A549 (cell line): Measurements from ENCODE around the gene IRAK3. TPM values are rescaled to one million over a fixed set of nuclear protein-coding genes. Genes with fewer than 3 reads are reported as not detected.

Source experiments
- ATAC-seq, 2 experiments: fragments of 200-7000 bp in 1 of 2; fragments of >200 bp in 1 of 2; cut with Nextera tagmentation in 1 of 2; cut with Tn5 transposase in 1 of 2; 3 replicates each; pipeline versions ENCODE4 v1.8.0 to v1.9.1; 2018 to 2020; ENCODE audit warnings: mild to moderate bottlenecking in 1 of 2, moderate library complexity in 1 of 2
- CTCF ChIA-PET: fragments of 300-600 bp; sonication (Branson Sonifier 250); formaldehyde crosslinking; extraction: SDS; loops from one replicate; lab custom pipeline; 2021; ENCODE audit warnings: antibody characterized with exemption, inconsistent platforms; lab: Yijun Ruan, JAX
- POLR2A ChIA-PET: fragments of 350-600 bp; formaldehyde crosslinking; extraction: SDS; loops from one replicate; lab custom pipeline; 2021; ENCODE audit warnings: antibody characterized with exemption, inconsistent platforms; lab: Yijun Ruan, JAX
- DNase-seq, 2 experiments: peaks; one replicate each; pipeline versions ENCODE4 v3.0.0 to v3.0.0-alpha.2; 2011 to 2016; ENCODE audit warnings: low read depth in 1 of 2, low spot score in 1 of 2
- FAIRE-seq: peaks from 2 replicates; lab custom pipeline; 2011; peaks lifted over from hg19 to GRCh38; lab: Jason Lieb, UNC
- H3K27ac ChIP-seq, 2 experiments: fragments of >200 bp; sonication (Bioruptor Twin); formaldehyde crosslinking; 3 replicates each; pipeline ENCODE4 v1.5.1; 2016 to 2017
- H3K4me1 ChIP-seq: fragments of >200 bp; sonication (Bioruptor Twin); formaldehyde crosslinking; 3 replicates; pipeline ENCODE4 v1.6.1; 2016
- H3K4me2 ChIP-seq: fragments of >200 bp; sonication (Bioruptor Twin); formaldehyde crosslinking; 3 replicates; pipeline ENCODE4 v1.6.1; 2016
- H3K4me3 ChIP-seq: fragments of >200 bp; sonication (Bioruptor Twin); formaldehyde crosslinking; 3 replicates; pipeline ENCODE4 v1.5.1; 2016
- H3K9me3 ChIP-seq: fragments of >200 bp; sonication (Bioruptor Twin); formaldehyde crosslinking; 3 replicates; pipeline ENCODE4 v1.6.1; 2016
- BHLHE40 ChIP-seq: IDR thresholded peaks from 2 replicates; pipeline ENCODE4 v1.6.1; 2012; ENCODE audit warnings: low read depth, low read length, inconsistent platforms
- CBX8 ChIP-seq: fragments of 200-600 bp; sonication (generic); IDR thresholded peaks from 2 replicates; pipeline ENCODE4 v1.6.1; 2016
- CHD2 ChIP-seq: fragments of 150-350 bp; IDR thresholded peaks from 2 replicates; pipeline ENCODE4 v1.6.1; 2014; ENCODE audit warnings: low read length; ENCODE audit not compliant: partially characterized antibody
- CHD4 ChIP-seq: fragments of 200-600 bp; sonication (generic); IDR thresholded peaks from 2 replicates; pipeline ENCODE4 v1.6.1; 2016; ENCODE audit warnings: antibody characterized with exemption, mild to moderate bottlenecking, borderline replicate concordance
- EHF ChIP-seq: fragments of 250-450 bp; sonication (Bioruptor Pico); IDR thresholded peaks from 2 replicates; pipeline ENCODE4 v1.5.0; 2020; ENCODE audit warnings: mild to moderate bottlenecking
- EHMT2 ChIP-seq: fragments of 200-600 bp; sonication (generic); IDR thresholded peaks from 2 replicates; pipeline ENCODE4 v1.6.1; 2016; ENCODE audit warnings: antibody characterized with exemption, low read depth, mild to moderate bottlenecking, moderate library complexity
- ESRRA ChIP-seq: fragments of 150-350 bp; IDR thresholded peaks from 2 replicates; pipeline ENCODE4 v1.6.1; 2014; ENCODE audit warnings: mild to moderate bottlenecking, low read length, borderline replicate concordance
- GATA3 ChIP-seq: IDR thresholded peaks from 2 replicates; pipeline ENCODE4 v1.6.1; 2012; ENCODE audit warnings: borderline replicate concordance
- HDAC2 ChIP-seq: fragments of 200-600 bp; sonication (generic); IDR thresholded peaks from 2 replicates; pipeline ENCODE4 v1.6.1; 2016
- HEYL ChIP-seq: fragments of 250-450 bp; sonication (Bioruptor Pico); IDR thresholded peaks from 2 replicates; pipeline ENCODE4 v1.8.0; 2021; ENCODE audit warnings: mild to moderate bottlenecking, moderate library complexity
- JUN ChIP-seq, 2 experiments: fragments of >200 bp; sonication (Bioruptor Twin); formaldehyde crosslinking; IDR thresholded peaks; 2 replicates in 1 of 2; 3 replicates in 1 of 2; pipeline ENCODE4 v1.6.1; 2016 to 2017
- KDM1A ChIP-seq: fragments of 200-600 bp; sonication (generic); IDR thresholded peaks from 2 replicates; pipeline ENCODE4 v1.6.1; 2016; ENCODE audit warnings: low read depth, mild to moderate bottlenecking
- MAFK ChIP-seq: fragments of 450-650 bp; IDR thresholded peaks from 2 replicates; pipeline ENCODE4 v1.6.1; 2014; ENCODE audit not compliant: partially characterized antibody
- MAZ ChIP-seq: fragments of 150-350 bp; IDR thresholded peaks from 2 replicates; pipeline ENCODE4 v1.6.1; 2014; ENCODE audit warnings: antibody characterized with exemption, low read depth, low read length, borderline replicate concordance
- MYC ChIP-seq: IDR thresholded peaks from 2 replicates; pipeline ENCODE4 v1.6.1; 2012; ENCODE audit warnings: mild to moderate bottlenecking, inconsistent platforms, low read length, improper control_type of control experiment, borderline replicate concordance
- NFE2L2 ChIP-seq: fragments of 150-350 bp; conservative IDR thresholded peaks from 2 replicates; pipeline ENCODE4 v1.6.1; 2014; ENCODE audit warnings: low read length
- NR3C1 ChIP-seq: fragments of >200 bp; sonication (Bioruptor Twin); formaldehyde crosslinking; IDR thresholded peaks from 3 replicates; pipeline ENCODE4 v1.6.1; 2017
- POLR2AphosphoS2 ChIP-seq: conservative IDR thresholded peaks from 2 replicates; pipeline ENCODE4 v1.6.1; 2012; ENCODE audit warnings: low read length, improper control_type of control experiment, inconsistent platforms
- RAD21 ChIP-seq, 2 experiments: fragments of >200 bp in 1 of 2; sonication (Bioruptor Twin) in 1 of 2; formaldehyde crosslinking in 1 of 2; IDR thresholded peaks in 1 of 2; conservative IDR thresholded peaks in 1 of 2; 2 replicates in 1 of 2; 3 replicates in 1 of 2; pipeline ENCODE4 v1.6.1; 2012 to 2018; ENCODE audit warnings: inconsistent platforms in 1 of 2
- RARB ChIP-seq: fragments of 250-450 bp; sonication (Bioruptor Pico); IDR thresholded peaks from 2 replicates; pipeline ENCODE4 v1.8.0; 2021; ENCODE audit warnings: mild to moderate bottlenecking, moderate library complexity
- RCOR1 ChIP-seq: fragments of 150-350 bp; IDR thresholded peaks from 2 replicates; pipeline ENCODE4 v1.6.1; 2014; ENCODE audit warnings: antibody characterized with exemption, low read length, low read depth
- RFX5 ChIP-seq: fragments of 450-650 bp; IDR thresholded peaks from 2 replicates; pipeline ENCODE4 v1.7.1; 2014; ENCODE audit warnings: antibody characterized with exemption, mild to moderate bottlenecking, moderate library complexity
- RNF2 ChIP-seq: fragments of 200-600 bp; sonication (generic); IDR thresholded peaks from 2 replicates; pipeline ENCODE4 v1.6.1; 2016; ENCODE audit warnings: low read depth, mild to moderate bottlenecking, antibody characterized with exemption, moderate library complexity, borderline replicate concordance
- SMC3 ChIP-seq: fragments of >200 bp; sonication (Bioruptor Twin); formaldehyde crosslinking; IDR thresholded peaks from 3 replicates; pipeline ENCODE4 v1.6.1; 2018; ENCODE audit warnings: inconsistent platforms
- SREBF2 ChIP-seq: fragments of 450-650 bp; IDR thresholded peaks from 2 replicates; pipeline ENCODE4 v1.6.1; 2014; ENCODE audit warnings: mild to moderate bottlenecking, moderate library complexity
- TFCP2L1 ChIP-seq: fragments of 250-450 bp; sonication (Bioruptor Pico); IDR thresholded peaks from 2 replicates; pipeline ENCODE4 v1.5.0; 2021; ENCODE audit warnings: mild to moderate bottlenecking
- TP53 ChIP-seq: fragments of 250-450 bp; sonication (Bioruptor Pico); IDR thresholded peaks from 2 replicates; pipeline ENCODE4 v1.5.0; 2021; ENCODE audit warnings: mild to moderate bottlenecking, moderate library complexity
- ZC3H11A ChIP-seq: fragments of 450-650 bp; IDR thresholded peaks from 2 replicates; pipeline ENCODE4 v1.6.1; 2014; ENCODE audit warnings: antibody characterized with exemption, mild to moderate bottlenecking
- ZFP36 ChIP-seq: fragments of 450-650 bp; IDR thresholded peaks from 2 replicates; pipeline ENCODE4 v1.6.1; 2014; ENCODE audit warnings: borderline replicate concordance; ENCODE audit not compliant: partially characterized antibody
- WGBS: methylation state at CpG from one replicate; pipeline ENCODE4 v1.1.6; 2017; ENCODE audit errors: missing lambda C conversion rate; 5-methylcytosine and 5-hydroxymethylcytosine counted together
- polyA plus RNA-seq, 4 experiments: library from polyadenylated mRNA; depleted of rRNA in 3 of 4; stranded (reverse); fragments of >200 nt; fragmentation: RNase III in 1 of 4; extraction: RNeasy Plus Mini Kit Qiagen cat#74134 plus additional on column Dnase treatment in 1 of 4; gene quantifications; 2 replicates in 3 of 4; 3 replicates in 1 of 4; pipeline ENCODE4 v1.2.3, GENCODE V29; 2011 to 2017
- TF ChIP-seq, protein P1 (sequence below): fragments of 200-600 bp; sonication (generic); IDR thresholded peaks from 2 replicates; pipeline ENCODE4 v1.6.1; 2016; ENCODE audit warnings: antibody characterized with exemption, mild to moderate bottlenecking, moderate library complexity
- TF ChIP-seq, protein P2 (sequence below): IDR thresholded peaks from 2 replicates; pipeline ENCODE4 v1.6.1; 2012; ENCODE audit warnings: low read depth, borderline replicate concordance
- TF ChIP-seq, protein P3 (sequence below): fragments of 450-650 bp; IDR thresholded peaks from 2 replicates; pipeline ENCODE4 v1.6.1; 2014; ENCODE audit warnings: antibody characterized with exemption
- TF ChIP-seq, protein P4 (sequence below): IDR thresholded peaks from 2 replicates; pipeline ENCODE4 v1.6.1; 2012
- TF ChIP-seq, protein P5 (sequence below): fragments of >200 bp; sonication (Bioruptor Twin); formaldehyde crosslinking; IDR thresholded peaks from 2 replicates; pipeline ENCODE4 v1.6.1; 2016
- TF ChIP-seq, protein P6 (sequence below): fragments of 150-350 bp; IDR thresholded peaks from 2 replicates; pipeline ENCODE4 v1.6.1; 2014; ENCODE audit warnings: low read depth, mild to moderate bottlenecking, low read length

The IRAK3 gene
- polyA plus RNA-seq, 2 of the 4 experiments (the other 2 are of a cell fraction): 0.06 to 0.25 TPM

DNA sequence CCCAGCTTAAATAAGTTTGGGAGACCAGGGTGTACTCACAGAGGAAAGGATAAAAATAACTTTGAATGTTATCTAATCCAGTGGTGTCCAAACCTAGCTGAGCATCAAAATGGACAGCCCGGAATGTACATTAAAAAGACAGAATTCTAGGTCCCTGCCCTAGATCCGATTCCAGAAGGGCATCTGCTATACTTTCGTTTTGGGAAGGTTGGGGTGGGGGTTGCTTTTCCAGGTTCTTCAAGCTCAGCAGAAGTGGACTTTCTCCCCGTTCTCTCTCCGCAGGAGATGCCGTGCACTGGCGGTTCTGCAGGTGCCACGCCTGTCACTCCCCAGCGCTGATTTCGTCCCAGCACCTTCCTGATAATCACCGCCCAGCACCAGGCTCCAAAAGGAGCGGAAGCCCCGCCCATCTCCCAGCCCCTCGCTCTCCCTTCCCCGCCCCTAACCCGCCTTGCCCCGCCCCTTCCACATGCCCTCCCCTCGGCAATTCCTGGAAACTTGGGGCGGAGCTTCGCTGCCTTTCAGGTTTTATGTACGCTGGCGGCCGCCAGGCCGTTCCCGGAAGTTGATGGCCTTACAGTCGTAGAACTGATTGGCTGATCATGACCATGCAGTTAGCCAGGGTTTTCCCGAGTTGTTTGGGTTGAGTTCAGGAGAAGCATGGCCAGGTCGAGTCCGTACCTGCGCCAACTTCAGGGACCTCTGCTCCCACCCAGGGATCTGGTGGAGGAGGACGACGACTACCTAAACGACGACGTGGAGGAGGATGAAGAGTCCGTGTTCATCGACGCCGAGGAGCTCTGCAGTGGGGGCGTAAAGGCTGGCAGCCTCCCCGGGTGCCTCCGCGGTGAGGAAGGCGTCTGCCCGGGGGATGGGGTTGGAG is 113.2 kb downstream of the IRAK3 start, which contains the start of gene HELB:
Gene HELB, plus strand, starts transcription at position 550 of the 883 bp plus-strand sequence. Its CDS starts 111 bp downstream, at position 661.
- H3K4me2 ChIP-seq: peak within 1 kb of the TSS; percentile 85
- WGBS: 2% methylated on average over 27 of the region's 45 CpGs
- POLR2A ChIA-PET: interaction anchor here (0.6 to 2.4 kb wide), 11 partner anchors 10 to 967 kb away, joined by 3 to 21 read pairs (median 5); partner anchors contain the start of genes CAND1, LLPH and TMBIM4
- H3K9me3 ChIP-seq: no peaks in the 10 kb centered on the region
- peak; percentile 94 for FAIRE-seq
- peak; percentile 98 to 99 for ATAC-seq
- H3K27ac ChIP-seq: peak within 1 kb of the TSS; percentile 79 to 91
- H3K4me3 ChIP-seq: peak within 1 kb of the TSS; percentile 63
- DNase-seq: peak; percentile 90 to 98
- H3K4me1 ChIP-seq: peaks cover 12% of the 10 kb centered on the region; the same call in 2 of the 3 replicates
- CTCF ChIA-PET: interaction anchor here (0.6 to 1.3 kb wide), 4 partner anchors 12 to 373 kb away, joined by 3 to 5 read pairs (median 3); no protein-coding TSS in a partner anchor
- TF ChIP-seq GATA3: no peak
- TF ChIP-seq, protein P1, sequence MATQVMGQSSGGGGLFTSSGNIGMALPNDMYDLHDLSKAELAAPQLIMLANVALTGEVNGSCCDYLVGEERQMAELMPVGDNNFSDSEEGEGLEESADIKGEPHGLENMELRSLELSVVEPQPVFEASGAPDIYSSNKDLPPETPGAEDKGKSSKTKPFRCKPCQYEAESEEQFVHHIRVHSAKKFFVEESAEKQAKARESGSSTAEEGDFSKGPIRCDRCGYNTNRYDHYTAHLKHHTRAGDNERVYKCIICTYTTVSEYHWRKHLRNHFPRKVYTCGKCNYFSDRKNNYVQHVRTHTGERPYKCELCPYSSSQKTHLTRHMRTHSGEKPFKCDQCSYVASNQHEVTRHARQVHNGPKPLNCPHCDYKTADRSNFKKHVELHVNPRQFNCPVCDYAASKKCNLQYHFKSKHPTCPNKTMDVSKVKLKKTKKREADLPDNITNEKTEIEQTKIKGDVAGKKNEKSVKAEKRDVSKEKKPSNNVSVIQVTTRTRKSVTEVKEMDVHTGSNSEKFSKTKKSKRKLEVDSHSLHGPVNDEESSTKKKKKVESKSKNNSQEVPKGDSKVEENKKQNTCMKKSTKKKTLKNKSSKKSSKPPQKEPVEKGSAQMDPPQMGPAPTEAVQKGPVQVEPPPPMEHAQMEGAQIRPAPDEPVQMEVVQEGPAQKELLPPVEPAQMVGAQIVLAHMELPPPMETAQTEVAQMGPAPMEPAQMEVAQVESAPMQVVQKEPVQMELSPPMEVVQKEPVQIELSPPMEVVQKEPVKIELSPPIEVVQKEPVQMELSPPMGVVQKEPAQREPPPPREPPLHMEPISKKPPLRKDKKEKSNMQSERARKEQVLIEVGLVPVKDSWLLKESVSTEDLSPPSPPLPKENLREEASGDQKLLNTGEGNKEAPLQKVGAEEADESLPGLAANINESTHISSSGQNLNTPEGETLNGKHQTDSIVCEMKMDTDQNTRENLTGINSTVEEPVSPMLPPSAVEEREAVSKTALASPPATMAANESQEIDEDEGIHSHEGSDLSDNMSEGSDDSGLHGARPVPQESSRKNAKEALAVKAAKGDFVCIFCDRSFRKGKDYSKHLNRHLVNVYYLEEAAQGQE: no peak
- TF ChIP-seq HDAC2: no peak
- no peak; the same call in 1 of the 2 replicates for TF ChIP-seq EHF (CRISPR knock-in tag)
- TF ChIP-seq MYC: peak; percentile 72
- TF ChIP-seq, protein P2, sequence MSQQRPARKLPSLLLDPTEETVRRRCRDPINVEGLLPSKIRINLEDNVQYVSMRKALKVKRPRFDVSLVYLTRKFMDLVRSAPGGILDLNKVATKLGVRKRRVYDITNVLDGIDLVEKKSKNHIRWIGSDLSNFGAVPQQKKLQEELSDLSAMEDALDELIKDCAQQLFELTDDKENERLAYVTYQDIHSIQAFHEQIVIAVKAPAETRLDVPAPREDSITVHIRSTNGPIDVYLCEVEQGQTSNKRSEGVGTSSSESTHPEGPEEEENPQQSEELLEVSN: 0 out of 2 replicates have a peak, but pooled peaks have one; percentile 45
- TF ChIP-seq, protein P3, sequence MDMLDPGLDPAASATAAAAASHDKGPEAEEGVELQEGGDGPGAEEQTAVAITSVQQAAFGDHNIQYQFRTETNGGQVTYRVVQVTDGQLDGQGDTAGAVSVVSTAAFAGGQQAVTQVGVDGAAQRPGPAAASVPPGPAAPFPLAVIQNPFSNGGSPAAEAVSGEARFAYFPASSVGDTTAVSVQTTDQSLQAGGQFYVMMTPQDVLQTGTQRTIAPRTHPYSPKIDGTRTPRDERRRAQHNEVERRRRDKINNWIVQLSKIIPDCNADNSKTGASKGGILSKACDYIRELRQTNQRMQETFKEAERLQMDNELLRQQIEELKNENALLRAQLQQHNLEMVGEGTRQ: no peak
- no peak for TF ChIP-seq CBX8
- no peak for TF ChIP-seq RNF2
- TF ChIP-seq CHD4: no peak
- TF ChIP-seq RARB (CRISPR knock-in tag): no peak
- TF ChIP-seq RAD21 (conservative IDR thresholded peaks at IDR 0.05 in 1 of 2, IDR thresholded peaks at IDR 0.05 in 1 of 2): no peak
- TF ChIP-seq NR3C1: no peak
- TF ChIP-seq RCOR1: no peak
- TF ChIP-seq, protein P4, sequence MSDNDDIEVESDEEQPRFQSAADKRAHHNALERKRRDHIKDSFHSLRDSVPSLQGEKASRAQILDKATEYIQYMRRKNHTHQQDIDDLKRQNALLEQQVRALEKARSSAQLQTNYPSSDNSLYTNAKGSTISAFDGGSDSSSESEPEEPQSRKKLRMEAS: peak; percentile 75
- TF ChIP-seq JUN (IDR thresholded peaks at IDR 0.05): peak in 1 of 2 experiments; percentile 68; a peak in 2 of 5 replicates
- no peak for TF ChIP-seq SMC3
- no peak for TF ChIP-seq EHMT2
- 0 out of 2 replicates have a peak, but pooled peaks have one; percentile 51 for TF ChIP-seq TP53 (CRISPR knock-in tag)
- no peak for TF ChIP-seq HEYL (CRISPR knock-in tag)
- TF ChIP-seq POLR2AphosphoS2: no peak
- TF ChIP-seq ZC3H11A: no peak
- TF ChIP-seq NFE2L2: no peak
- TF ChIP-seq, protein P5, sequence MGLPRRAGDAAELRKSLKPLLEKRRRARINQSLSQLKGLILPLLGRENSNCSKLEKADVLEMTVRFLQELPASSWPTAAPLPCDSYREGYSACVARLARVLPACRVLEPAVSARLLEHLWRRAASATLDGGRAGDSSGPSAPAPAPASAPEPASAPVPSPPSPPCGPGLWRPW: no peak
- TF ChIP-seq ZFP36: no peak
- no peak for TF ChIP-seq TFCP2L1 (CRISPR knock-in tag)
- no peak for TF ChIP-seq KDM1A
- TF ChIP-seq RFX5: no peak
- TF ChIP-seq BHLHE40: no peak
- no peak for TF ChIP-seq CHD2
- TF ChIP-seq, protein P6, sequence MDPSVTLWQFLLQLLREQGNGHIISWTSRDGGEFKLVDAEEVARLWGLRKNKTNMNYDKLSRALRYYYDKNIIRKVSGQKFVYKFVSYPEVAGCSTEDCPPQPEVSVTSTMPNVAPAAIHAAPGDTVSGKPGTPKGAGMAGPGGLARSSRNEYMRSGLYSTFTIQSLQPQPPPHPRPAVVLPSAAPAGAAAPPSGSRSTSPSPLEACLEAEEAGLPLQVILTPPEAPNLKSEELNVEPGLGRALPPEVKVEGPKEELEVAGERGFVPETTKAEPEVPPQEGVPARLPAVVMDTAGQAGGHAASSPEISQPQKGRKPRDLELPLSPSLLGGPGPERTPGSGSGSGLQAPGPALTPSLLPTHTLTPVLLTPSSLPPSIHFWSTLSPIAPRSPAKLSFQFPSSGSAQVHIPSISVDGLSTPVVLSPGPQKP: no peak
- TF ChIP-seq MAFK: peak; percentile 30
- no peak for TF ChIP-seq SREBF2
- no peak for TF ChIP-seq ESRRA
- TF ChIP-seq MAZ: no peak
